IMR-90 (cell line): ENCODE results near the gene ACP1. TPM values are rescaled to one million over a fixed set of nuclear protein-coding genes. Genes with fewer than 3 reads are reported as not detected.

Experiments
- ATAC-seq: fragments of 200-7000 bp; cut with Tn5 transposase; 2 replicates; pipeline ENCODE4 v1.9.1; 2020; ENCODE audit warnings: low read depth, mild to moderate bottlenecking, moderate library complexity
- BruUV-seq: library from RNA; stranded (reverse); fragments of 400-500 nt; replicated peaks from 2 replicates; lab custom pipeline; 2021; lab: Mats Ljungman, UMichigan
- CTCF ChIA-PET: fragments of 300-600 bp; formaldehyde crosslinking; extraction: SDS; loops from one replicate; lab custom pipeline; 2021; ENCODE audit warnings: antibody characterized with exemption; lab: Yijun Ruan, JAX
- POLR2A ChIA-PET: fragments of 300-600 bp; sonication (Branson Sonifier 250); formaldehyde crosslinking; loops from one replicate; lab custom pipeline; 2022; ENCODE audit warnings: antibody characterized with exemption; ENCODE audit not compliant: unreplicated experiment; lab: Charles Lee
- DNase-seq: peaks from one replicate; pipeline ENCODE4 v3.0.0; 2013
- H2AFZ ChIP-seq: replicated peaks from 2 replicates; pipeline ENCODE3; 2013; ENCODE audit warnings: low read length, mild to moderate bottlenecking; ENCODE audit not compliant: poor library complexity
- H2AK5ac ChIP-seq: 2 replicates; pipeline ENCODE4 v1.6.1; 2013; ENCODE audit warnings: low read depth, low read length, inconsistent platforms
- H2AK9ac ChIP-seq: replicated peaks from 2 replicates; pipeline ENCODE3; 2013; ENCODE audit warnings: mild to moderate bottlenecking, low read depth, low read length, moderate library complexity; ENCODE audit not compliant: poor library complexity
- H2BK120ac ChIP-seq: 2 replicates; pipeline ENCODE4 v1.6.1; 2013; ENCODE audit warnings: low read depth, low read length, inconsistent platforms
- H2BK15ac ChIP-seq: 3 replicates; pipeline ENCODE4 v1.6.1; 2013; ENCODE audit warnings: low read depth, low read length, inconsistent platforms
- H2BK20ac ChIP-seq: 2 replicates; pipeline ENCODE4 v1.6.1; 2013; ENCODE audit warnings: low read depth, mild to moderate bottlenecking, inconsistent platforms, low read length, moderate library complexity
- H2BK5ac ChIP-seq: 2 replicates; pipeline ENCODE4 v1.6.1; 2013; ENCODE audit warnings: mild to moderate bottlenecking, low read depth, low read length, inconsistent platforms; ENCODE audit not compliant: poor library complexity, severe bottlenecking
- H3K14ac ChIP-seq: replicated peaks from 2 replicates; pipeline ENCODE4 v1.6.1; 2013; ENCODE audit warnings: low read depth, low read length, inconsistent platforms
- H3K18ac ChIP-seq: 2 replicates; pipeline ENCODE4 v1.6.1; 2013; ENCODE audit warnings: low read depth, low read length, control low read depth
- H3K23ac ChIP-seq: 2 replicates; pipeline ENCODE4 v1.6.1; 2013; ENCODE audit warnings: low read depth, low read length, inconsistent platforms
- H3K27ac ChIP-seq: 2 replicates; pipeline ENCODE4 v1.5.1; 2013; ENCODE audit warnings: mild to moderate bottlenecking, control low read depth, low read length; ENCODE audit not compliant: insufficient read depth
- H3K27me3 ChIP-seq: 2 replicates; pipeline ENCODE4 v1.6.1; 2013; ENCODE audit warnings: low read length; ENCODE audit not compliant: control insufficient read depth, insufficient read depth
- H3K36me3 ChIP-seq: 2 replicates; pipeline ENCODE4 v1.6.1; 2013; ENCODE audit warnings: low read length, mixed read lengths; ENCODE audit not compliant: control insufficient read depth, insufficient read depth
- H3K4ac ChIP-seq: 2 replicates; pipeline ENCODE4 v1.6.1; 2013; ENCODE audit warnings: low read depth, low read length, inconsistent platforms
- H3K4me1 ChIP-seq: 2 replicates; pipeline ENCODE4 v1.6.1; 2013; ENCODE audit warnings: low read length, mixed read lengths; ENCODE audit not compliant: control insufficient read depth, insufficient read depth
- H3K4me2 ChIP-seq: 2 replicates; pipeline ENCODE4 v1.6.1; 2013; ENCODE audit warnings: low read depth, mild to moderate bottlenecking, control low read depth, low read length, moderate library complexity
- H3K4me3 ChIP-seq: 2 replicates; pipeline ENCODE4 v1.5.1; 2013; ENCODE audit warnings: low read depth, mild to moderate bottlenecking, control low read depth, low read length, moderate library complexity; ENCODE audit not compliant: insufficient read depth
- H3K56ac ChIP-seq: 2 replicates; pipeline ENCODE4 v1.6.1; 2013; ENCODE audit warnings: low read length, inconsistent platforms; ENCODE audit not compliant: insufficient read depth; ENCODE audit errors: extremely low read depth
- H3K79me1 ChIP-seq, 2 experiments: 2 replicates each; pipeline ENCODE4 v1.6.1; 2013; ENCODE audit warnings: low read length in 2 of 2, inconsistent platforms in 1 of 2, low read depth in 1 of 2
- H3K9ac ChIP-seq: 2 replicates; pipeline ENCODE4 v1.6.1; 2013; ENCODE audit warnings: low read depth, low read length, control low read depth
- H3K9me1 ChIP-seq: 2 replicates; pipeline ENCODE4 v1.6.1; 2013; ENCODE audit warnings: low read length, inconsistent platforms; ENCODE audit not compliant: insufficient read depth
- H3K9me3 ChIP-seq: 2 replicates; pipeline ENCODE4 v1.6.1; 2013; ENCODE audit warnings: low read length; ENCODE audit not compliant: control insufficient read depth, insufficient read depth
- H4K20me1 ChIP-seq: 2 replicates; pipeline ENCODE4 v1.6.1; 2013; ENCODE audit warnings: low read length, inconsistent platforms; ENCODE audit not compliant: insufficient read depth
- H4K5ac ChIP-seq: 2 replicates; pipeline ENCODE4 v1.6.1; 2013; ENCODE audit warnings: mild to moderate bottlenecking, low read depth, low read length, control low read depth
- H4K8ac ChIP-seq, 2 experiments: 2 replicates each; pipeline ENCODE4 v1.6.1; 2013; ENCODE audit warnings: low read depth in 2 of 2, low read length in 2 of 2, control low read depth in 1 of 2, inconsistent platforms in 1 of 2
- H4K91ac ChIP-seq: 2 replicates; pipeline ENCODE4 v1.6.1; 2013; ENCODE audit warnings: low read depth, low read length, inconsistent platforms; ENCODE audit not compliant: insufficient read depth
- BHLHE40 ChIP-seq: fragments of 150-350 bp; IDR thresholded peaks from 2 replicates; pipeline ENCODE4 v1.6.1; 2016; ENCODE audit warnings: mild to moderate bottlenecking, low read depth, low read length
- CEBPB ChIP-seq: IDR thresholded peaks from 2 replicates; pipeline ENCODE4 v1.6.1; 2012; ENCODE audit warnings: low read depth, low read length, improper control_type of control experiment
- CHD1 ChIP-seq: IDR thresholded peaks from 2 replicates; pipeline ENCODE4 v1.6.1; 2012; ENCODE audit warnings: low read depth, low read length, improper control_type of control experiment
- FOS ChIP-seq: fragments of 150-350 bp; IDR thresholded peaks from 2 replicates; pipeline ENCODE4 v1.6.1; 2016; ENCODE audit warnings: low read depth, low read length
- MAFK ChIP-seq: IDR thresholded peaks from 2 replicates; pipeline ENCODE4 v1.6.1; 2012; ENCODE audit warnings: low read depth, low read length, improper control_type of control experiment
- MAZ ChIP-seq: IDR thresholded peaks from 2 replicates; pipeline ENCODE4 v1.6.1; 2012; ENCODE audit warnings: low read depth, mild to moderate bottlenecking, low read length, improper control_type of control experiment, moderate library complexity, borderline replicate concordance
- NFE2L2 ChIP-seq: fragments of 150-350 bp; IDR thresholded peaks from 2 replicates; pipeline ENCODE4 v1.6.1; 2016; ENCODE audit warnings: low read depth, mild to moderate bottlenecking, low read length
- POLR2A ChIP-seq: IDR thresholded peaks from 2 replicates; pipeline ENCODE4 v1.6.1; 2012; ENCODE audit warnings: mild to moderate bottlenecking, low read depth, low read length
- RAD21 ChIP-seq: IDR thresholded peaks from 2 replicates; pipeline ENCODE4 v1.6.1; 2012; ENCODE audit warnings: low read length, improper control_type of control experiment
- RFX5 ChIP-seq: IDR thresholded peaks from 2 replicates; pipeline ENCODE4 v1.8.0; 2012; ENCODE audit warnings: low read depth, mild to moderate bottlenecking, low read length, moderate library complexity
- SMC3 ChIP-seq: fragments of 150-350 bp; IDR thresholded peaks from 2 replicates; pipeline ENCODE4 v1.6.1; 2016; ENCODE audit warnings: low read depth, mild to moderate bottlenecking, antibody characterized with exemption, low read length, moderate library complexity
- WGBS, 2 experiments: methylation state at CpG; one replicate each; pipeline versions ENCODE4 v1.1.5 to v1.1.7; 2013; ENCODE audit warnings: missing lambda C conversion rate in 2 of 2; ENCODE audit not compliant: insufficient read length in 1 of 2; ENCODE audit errors: extremely low coverage in 2 of 2; 5-methylcytosine and 5-hydroxymethylcytosine counted together
- dilution Hi-C: fragments of 300-500 bp; cut with HindIII; formaldehyde crosslinking; loops from one replicate; pipeline ENCODE4 v1.14.3; 2018; ENCODE audit warnings: low sequenced_read_pairs; ENCODE audit not compliant: unreplicated experiment
- in situ Hi-C: fragments of 300-500 bp; cut with MboI; formaldehyde crosslinking; loops from 3 replicates; pipeline ENCODE4 v1.14.3; 2019; ENCODE audit warnings: low sequenced_read_pairs, inconsistent platforms, mixed read lengths
- intact Hi-C: fragments of 100-400 bp; cut with micrococcal nuclease; formaldehyde crosslinking; loops from 2 replicates; pipeline ENCODE4 v1.10.0; 2022
- polyA plus RNA-seq, 3 experiments: library from polyadenylated mRNA; depleted of rRNA; stranded (reverse); fragments of >200 nt; gene quantifications; 2 replicates each; pipeline ENCODE4 v1.2.3, GENCODE V29; 2012; ENCODE audit warnings: low replicate concordance in 1 of 3
- total RNA-seq: library from RNA; depleted of rRNA; stranded (reverse); fragments of >200 nt; gene quantifications from 2 replicates; pipeline ENCODE4 v1.2.3, GENCODE V29; 2012
- TF ChIP-seq, protein P1 (sequence below): fragments of 150-350 bp; IDR thresholded peaks from 2 replicates; pipeline ENCODE4 v1.6.1; 2017; ENCODE audit warnings: mild to moderate bottlenecking, antibody characterized with exemption, low read length, low read depth
- TF ChIP-seq, protein P2 (sequence below): conservative IDR thresholded peaks from 2 replicates; pipeline ENCODE4 v1.5.1; 2012; ENCODE audit warnings: mild to moderate bottlenecking, low read depth, low read length, improper control_type of control experiment

The ACP1 gene
- total and polyA plus RNA-seq, 2 of the 4 experiments (the other 2 are of a cell fraction), result 85.7 to 104 TPM

- H2AFZ ChIP-seq, result no peak overlapping the region
- H3K23ac ChIP-seq, result no peak overlapping the region
- no peak overlapping the region for H2AK9ac ChIP-seq
- no peak overlapping the region for H3K4ac ChIP-seq
- no TSS peak for BruUV-seq
- dilution Hi-C loops (no loop called here), intact Hi-C loops (no loop called here), in situ Hi-C loops (no loop called here)
- no peak overlapping the region for H4K5ac ChIP-seq
- DNase-seq, result no peak
- no peak overlapping the region for H2BK20ac ChIP-seq
- H3K9me1 ChIP-seq, result peaks cover 5% of the 10 kb centered on the region
- no peak overlapping the region for H3K27ac ChIP-seq
- no peak overlapping the region for H3K56ac ChIP-seq
- H3K4me3 ChIP-seq, result no peak overlapping the region
- H2BK5ac ChIP-seq, result no peak overlapping the region
- ATAC-seq, result no peak
- no CpG with 5 or more reads among the region's 4 CpGs for WGBS, 2 experiments
- no peak overlapping the region for H2BK15ac ChIP-seq
- no peak for TF ChIP-seq BHLHE40
- TF ChIP-seq CHD1, result no peak
- no peak for TF ChIP-seq CEBPB
- TF ChIP-seq MAFK, result no peak
- no peak for TF ChIP-seq RAD21
- no peak for TF ChIP-seq RFX5
- no peak for TF ChIP-seq MAZ
- TF ChIP-seq, protein P1, sequence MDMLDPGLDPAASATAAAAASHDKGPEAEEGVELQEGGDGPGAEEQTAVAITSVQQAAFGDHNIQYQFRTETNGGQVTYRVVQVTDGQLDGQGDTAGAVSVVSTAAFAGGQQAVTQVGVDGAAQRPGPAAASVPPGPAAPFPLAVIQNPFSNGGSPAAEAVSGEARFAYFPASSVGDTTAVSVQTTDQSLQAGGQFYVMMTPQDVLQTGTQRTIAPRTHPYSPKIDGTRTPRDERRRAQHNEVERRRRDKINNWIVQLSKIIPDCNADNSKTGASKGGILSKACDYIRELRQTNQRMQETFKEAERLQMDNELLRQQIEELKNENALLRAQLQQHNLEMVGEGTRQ, result no peak
- TF ChIP-seq SMC3, result no peak
- TF ChIP-seq, protein P2, sequence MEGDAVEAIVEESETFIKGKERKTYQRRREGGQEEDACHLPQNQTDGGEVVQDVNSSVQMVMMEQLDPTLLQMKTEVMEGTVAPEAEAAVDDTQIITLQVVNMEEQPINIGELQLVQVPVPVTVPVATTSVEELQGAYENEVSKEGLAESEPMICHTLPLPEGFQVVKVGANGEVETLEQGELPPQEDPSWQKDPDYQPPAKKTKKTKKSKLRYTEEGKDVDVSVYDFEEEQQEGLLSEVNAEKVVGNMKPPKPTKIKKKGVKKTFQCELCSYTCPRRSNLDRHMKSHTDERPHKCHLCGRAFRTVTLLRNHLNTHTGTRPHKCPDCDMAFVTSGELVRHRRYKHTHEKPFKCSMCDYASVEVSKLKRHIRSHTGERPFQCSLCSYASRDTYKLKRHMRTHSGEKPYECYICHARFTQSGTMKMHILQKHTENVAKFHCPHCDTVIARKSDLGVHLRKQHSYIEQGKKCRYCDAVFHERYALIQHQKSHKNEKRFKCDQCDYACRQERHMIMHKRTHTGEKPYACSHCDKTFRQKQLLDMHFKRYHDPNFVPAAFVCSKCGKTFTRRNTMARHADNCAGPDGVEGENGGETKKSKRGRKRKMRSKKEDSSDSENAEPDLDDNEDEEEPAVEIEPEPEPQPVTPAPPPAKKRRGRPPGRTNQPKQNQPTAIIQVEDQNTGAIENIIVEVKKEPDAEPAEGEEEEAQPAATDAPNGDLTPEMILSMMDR, result no peak
- TF ChIP-seq POLR2A, result no peak
- no peak for TF ChIP-seq NFE2L2
- no peak for TF ChIP-seq FOS
- no peak overlapping the region for H4K91ac ChIP-seq
- no peak overlapping the region for H3K4me2 ChIP-seq
- H2AK5ac ChIP-seq, result no peak overlapping the region
- no peak overlapping the region for H4K8ac ChIP-seq
- no peak overlapping the region for H3K9ac ChIP-seq
- ChIA-PET POLR2A (interaction anchor here (0.5 kb wide), 1 partner anchor 1357 kb away, joined by 3 read pairs; no protein-coding TSS in a partner anchor), CTCF (no interaction called here)
- H3K9me3 ChIP-seq, result no peaks in the 10 kb centered on the region
- H3K14ac ChIP-seq, result no peak overlapping the region
- peaks cover 17 to 60% of the 10 kb centered on the region in 2 experiments for H3K79me1 ChIP-seq
- no peak overlapping the region for H3K18ac ChIP-seq
- no peak overlapping the region for H2BK120ac ChIP-seq
- peaks cover 3% of the 10 kb centered on the region; the same call in 1 of the 2 replicates for H3K4me1 ChIP-seq
- H3K36me3 ChIP-seq, result peaks cover 4% of the 10 kb centered on the region
- peaks cover 66% of the 10 kb centered on the region for H4K20me1 ChIP-seq
- H3K27me3 ChIP-seq, result no peaks in the 10 kb centered on the region
These were observed 4.7 kb downstream of the ACP1 start for GRCh38 chr2:269356-270030.
